KG1 (cell line): Measurements from ENCODE around the gene STK32A.

Experiments
- DNase-seq: peaks from one replicate; lab custom pipeline; 2025; lab: John Stamatoyannopoulos, UW

The STK32A gene

DNA sequence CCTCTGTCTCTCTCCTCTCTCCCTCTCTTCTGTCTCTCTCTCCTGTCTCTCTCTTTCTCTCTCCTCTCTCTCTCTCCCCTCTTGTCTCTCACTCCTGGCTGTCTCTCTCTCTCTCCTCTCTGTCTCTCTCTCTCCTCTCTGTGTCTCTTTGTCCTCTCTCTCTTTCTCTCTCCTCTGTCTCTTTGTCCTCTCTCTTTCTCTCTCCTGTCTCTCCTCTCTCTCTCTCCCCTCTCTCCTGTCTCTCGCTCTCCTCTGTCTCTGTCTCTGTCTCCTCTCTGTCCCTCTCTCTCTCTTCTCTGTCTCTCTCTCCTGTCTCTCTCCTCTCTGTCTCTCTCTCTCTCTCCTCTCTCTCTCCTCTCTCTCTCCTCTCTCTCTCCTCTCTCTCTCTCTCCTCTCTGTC lies 25.0 kb downstream of the STK32A start:
- DNase-seq, result no peak

GRCh38 chr5:147267082-147267832 lies 32.4 kb downstream of the STK32A start:
- no peak for DNase-seq

- no peak for DNase-seq
Observed at GRCh38 chr5:147276497-147276896, 41.7 kb downstream of the STK32A start.

DNA sequence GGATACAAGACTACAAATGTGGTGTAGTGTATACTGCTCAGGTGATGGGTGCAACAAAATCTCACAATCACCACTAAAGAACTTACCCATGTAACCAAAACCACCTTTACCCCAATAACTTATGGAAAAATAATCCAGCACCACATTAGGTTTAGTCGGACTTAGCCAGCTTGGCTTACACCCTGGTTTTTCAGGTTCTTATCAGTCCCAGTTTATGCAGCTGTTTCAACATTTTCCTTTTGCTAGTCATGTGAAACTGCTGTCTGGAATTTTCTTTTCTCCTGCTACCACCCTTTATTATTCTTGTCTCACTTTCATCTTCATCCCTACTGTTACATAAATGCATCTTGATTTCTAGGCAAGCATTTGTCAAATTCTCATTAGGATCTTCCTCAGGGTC lies 51.5 kb downstream of the STK32A start:
- DNase-seq, result no peak

- DNase-seq, result no peak
Observed at GRCh38 chr5:147287110-147287509, 52.3 kb downstream of the STK32A start.

GRCh38 chr5:147290261-147290660 lies 55.4 kb downstream of the STK32A start:
- no peak for DNase-seq

DNA sequence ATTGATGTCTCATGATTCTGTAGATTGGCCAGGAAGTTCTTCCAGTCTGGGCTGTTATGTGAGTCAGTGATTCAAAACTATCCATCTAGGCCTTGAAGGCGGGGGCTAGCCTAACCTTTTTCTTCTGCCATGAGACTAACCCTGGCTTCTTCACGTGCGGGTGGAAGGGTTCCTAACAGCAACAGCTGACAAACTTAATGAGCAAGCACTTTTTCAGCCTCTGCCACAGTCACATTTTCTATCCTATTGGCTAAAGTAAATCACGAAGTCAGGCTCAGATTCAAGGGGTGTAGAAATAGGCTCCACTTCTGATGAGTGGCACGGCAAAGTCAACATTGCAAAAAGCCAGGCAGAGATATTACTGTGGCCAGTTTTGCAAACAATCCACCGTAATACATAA lies 68.4 kb downstream of the STK32A start:
- no peak for DNase-seq

GRCh38 chr5:147303976-147304375 lies 69.2 kb downstream of the STK32A start:
- no peak for DNase-seq

DNA sequence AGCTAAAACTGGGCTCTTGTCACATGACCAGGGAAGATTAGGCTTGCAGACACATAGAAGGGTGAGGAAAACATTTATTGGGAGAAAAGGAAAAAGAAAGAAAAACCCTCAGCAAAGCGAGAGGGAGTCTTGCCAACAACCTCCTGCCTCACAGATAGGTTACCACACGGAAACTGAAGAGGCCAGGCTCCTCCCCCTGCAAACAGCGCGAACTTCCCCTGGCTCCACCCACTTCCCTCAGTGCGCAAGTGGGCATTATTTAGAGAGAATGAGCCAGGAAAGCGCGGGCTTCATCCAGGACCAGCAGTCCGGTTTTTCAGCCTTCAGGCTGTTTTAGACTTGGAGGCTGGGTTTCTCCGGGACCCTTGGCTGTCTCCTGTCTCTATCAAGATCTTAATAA lies 70.3 kb downstream of the STK32A start:
- DNase-seq, result no peak

GRCh38 chr5:147306351-147306750 lies 71.5 kb downstream of the STK32A start:
- DNase-seq, result no peak

GRCh38 chr5:147307170-147307569 lies 72.3 kb downstream of the STK32A start:
- DNase-seq, result no peak

- DNase-seq, result no peak
Observed at GRCh38 chr5:147309621-147310020, 74.8 kb downstream of the STK32A start.

GRCh38 chr5:147310059-147310704 lies 75.4 kb downstream of the STK32A start:
- DNase-seq, result no peak

GRCh38 chr5:147317978-147318684 lies 83.3 kb downstream of the STK32A start:
- DNase-seq, result no peak

GRCh38 chr5:147321569-147321968 lies 86.7 kb downstream of the STK32A start:
- DNase-seq, result no peak

DNA sequence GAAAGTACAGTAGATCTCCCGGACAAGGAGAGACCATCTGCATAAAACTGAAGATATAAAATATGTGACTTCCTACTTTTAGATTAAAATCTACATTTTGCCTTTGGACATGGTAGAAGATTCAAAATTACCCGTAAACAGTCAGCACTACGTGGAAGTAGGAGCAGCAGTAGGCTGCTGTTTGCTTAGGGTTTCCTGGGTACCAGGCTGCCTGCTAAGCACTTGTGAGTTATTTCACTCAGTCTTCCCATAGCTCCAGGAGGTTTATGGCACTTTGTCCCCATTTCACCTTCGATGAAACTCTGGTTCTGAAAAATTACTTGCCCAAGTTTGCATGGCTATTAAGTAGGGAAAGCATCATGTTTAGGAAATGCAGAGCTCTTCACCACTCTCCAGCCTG lies 92.6 kb downstream of the STK32A start:
- no peak for DNase-seq

DNA sequence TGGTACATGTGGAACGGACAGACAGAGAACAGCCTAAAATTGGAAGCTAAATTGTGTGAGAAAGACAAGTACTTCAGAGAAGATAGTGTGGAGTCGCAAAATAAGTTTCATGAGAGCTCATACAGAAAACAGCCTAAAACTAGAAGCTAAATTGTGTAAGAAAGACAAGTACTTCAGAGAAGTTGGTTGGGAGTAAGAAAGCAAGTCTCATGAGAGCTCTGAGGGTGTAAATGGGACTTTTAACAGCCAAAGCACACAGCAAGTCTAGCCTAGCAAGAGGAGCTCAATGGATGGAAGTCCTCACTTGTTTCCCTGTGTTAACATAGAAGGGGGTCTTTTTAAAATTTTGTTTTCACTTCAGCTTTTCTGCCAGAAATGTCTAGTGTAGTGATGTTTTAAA lies 93.1 kb downstream of the STK32A start:
- DNase-seq, result no peak

- no peak for DNase-seq
Observed at GRCh38 chr5:147332658-147333057, 97.8 kb downstream of the STK32A start.

DNA sequence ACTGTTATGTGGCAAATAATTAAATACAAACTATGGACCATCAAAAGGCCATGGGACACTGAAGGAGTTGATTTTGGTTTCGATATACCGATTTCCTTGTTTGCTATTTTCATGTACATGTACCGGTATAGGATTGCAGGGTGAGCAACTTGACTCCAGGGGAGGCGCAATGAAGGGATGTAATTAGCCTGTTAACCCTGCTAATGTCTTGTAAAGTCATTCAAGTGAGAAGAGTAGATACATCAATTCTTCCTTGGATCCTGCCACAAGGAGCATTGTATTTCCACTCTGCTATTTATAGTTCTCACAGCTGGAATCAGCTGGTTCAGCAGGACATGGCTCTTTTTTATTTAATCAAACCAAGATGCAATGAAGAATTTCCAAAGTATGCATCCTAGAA lies 102.0 kb downstream of the STK32A start:
- no peak for DNase-seq

- no peak for DNase-seq
Observed at GRCh38 chr5:147339313-147339712, 104.5 kb downstream of the STK32A start.

GRCh38 chr5:147340941-147341340 lies 106.1 kb downstream of the STK32A start:
- no peak for DNase-seq

DNA sequence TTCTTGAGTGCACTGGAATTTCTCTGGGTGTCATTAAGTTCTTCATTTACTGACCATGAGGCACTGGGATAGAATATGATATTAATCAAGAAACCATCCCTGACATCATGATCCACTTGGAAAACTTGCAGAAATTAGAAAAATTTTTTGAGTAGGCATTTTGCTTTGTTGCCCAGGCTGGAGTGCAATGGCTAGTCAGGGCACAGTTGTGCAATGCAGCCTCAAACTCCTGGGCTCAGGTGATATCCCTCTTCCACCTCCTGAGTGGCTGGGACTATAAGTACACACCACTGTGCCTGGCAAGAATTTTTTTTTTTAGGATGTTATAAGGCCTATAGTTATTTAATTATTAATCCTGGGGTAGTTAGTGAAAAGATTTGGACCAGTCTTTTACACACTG lies 106.5 kb downstream of the STK32A start:
- DNase-seq, result no peak

DNA sequence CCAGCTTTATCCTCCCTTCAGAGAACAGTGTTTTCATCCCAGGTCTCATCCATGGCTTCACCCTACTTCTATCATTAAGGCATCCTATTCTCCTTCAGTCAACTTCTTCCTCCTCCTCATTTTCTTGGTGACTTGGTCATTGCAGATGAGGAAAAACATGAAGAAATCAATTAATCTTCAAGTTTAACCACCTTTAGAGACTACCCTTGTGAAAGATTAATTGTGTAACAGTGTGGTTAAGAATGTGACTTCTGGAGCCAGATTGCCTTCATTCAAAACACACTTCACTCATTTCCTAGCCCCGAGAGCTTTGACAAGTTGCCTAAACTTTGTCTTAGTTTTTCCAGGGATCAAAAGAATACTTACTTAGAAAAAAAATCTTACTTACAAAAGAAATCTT lies 110.0 kb downstream of the STK32A start:
- DNase-seq, result no peak
